Brain microvascular endothelial cell (primary cell): ENCODE results near the gene HPGD.

Experiments used
- DNase-seq: peaks from one replicate; pipeline ENCODE4 v3.0.0-alpha.2; 2020
- H3K27ac ChIP-seq: fragments of 250-450 bp; sonication (Bioruptor Pico); 2 replicates; pipeline ENCODE4 v1.5.1; 2020; ENCODE audit warnings: mild to moderate bottlenecking, moderate library complexity
- H3K27me3 ChIP-seq: fragments of 250-450 bp; sonication (Bioruptor Pico); replicated peaks from 2 replicates; pipeline ENCODE4 v1.5.1; 2020; ENCODE audit warnings: mild to moderate bottlenecking
- H3K36me3 ChIP-seq: fragments of 250-450 bp; sonication (Bioruptor Pico); replicated peaks from 2 replicates; pipeline ENCODE4 v1.5.1; 2020; ENCODE audit warnings: mild to moderate bottlenecking
- H3K4me3 ChIP-seq: 2 replicates; pipeline ENCODE4 v1.5.1; 2011; ENCODE audit warnings: low read depth, mild to moderate bottlenecking, control low read depth, low read length, moderate library complexity
- in situ Hi-C: cut with HindIII; loops from 2 replicates; pipeline ENCODE4 v1.10.0; 2017; ENCODE audit warnings: low sequenced_read_pairs, low pct_ligation_motif_present
- TF ChIP-seq, protein P1 (sequence below): IDR thresholded peaks from 2 replicates; pipeline ENCODE4 v1.5.1; 2011; ENCODE audit warnings: low read depth, mild to moderate bottlenecking, moderate library complexity, low read length, control low read depth, inconsistent platforms; ENCODE audit errors: missing control alignments

Gene HPGD

DNA sequence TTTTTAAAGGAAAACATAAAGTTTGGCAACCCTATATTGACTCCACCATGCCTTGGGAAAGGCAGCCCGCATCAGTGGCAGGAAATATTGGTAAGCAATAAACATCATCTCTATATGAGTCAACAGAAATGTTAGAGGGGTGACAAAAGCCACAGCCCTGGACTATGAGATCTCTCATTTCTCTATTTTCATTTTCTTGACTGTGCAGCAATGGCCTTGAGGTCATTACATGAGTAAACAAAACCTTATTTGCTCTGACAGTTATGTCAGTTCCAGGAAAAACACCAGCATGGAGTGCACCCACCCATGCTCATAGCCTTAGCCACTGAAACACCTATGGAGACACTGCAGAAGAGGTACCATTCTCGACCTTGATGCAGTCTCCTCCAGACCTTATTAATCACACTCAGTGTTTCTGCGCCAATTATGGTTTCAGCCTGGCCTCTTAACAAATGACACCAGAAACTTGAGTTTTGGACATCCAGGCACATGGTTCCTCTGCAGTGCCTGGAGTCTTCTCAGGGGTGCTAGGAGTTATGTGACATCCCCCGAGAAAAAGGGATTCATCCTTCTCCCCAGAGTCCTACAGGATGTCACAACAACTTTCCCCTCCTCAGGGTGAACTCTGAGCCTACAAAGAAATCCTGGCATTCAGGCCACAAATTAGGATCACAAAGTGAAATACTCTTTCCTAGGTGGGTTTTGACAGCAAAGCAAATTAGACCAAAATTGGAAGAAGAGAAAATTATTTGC lies 16.0 kb upstream of the HPGD start:
- in situ Hi-C loops: no loop called here
- Histone ChIP-seq H3K4me3 (no peak overlapping the region), H3K36me3 (no peaks in the 10 kb centered on the region), H3K27me3 (no peaks in the 10 kb centered on the region), H3K27ac (no peak overlapping the region)
- DNase-seq: no peak
- TF ChIP-seq, protein P1, sequence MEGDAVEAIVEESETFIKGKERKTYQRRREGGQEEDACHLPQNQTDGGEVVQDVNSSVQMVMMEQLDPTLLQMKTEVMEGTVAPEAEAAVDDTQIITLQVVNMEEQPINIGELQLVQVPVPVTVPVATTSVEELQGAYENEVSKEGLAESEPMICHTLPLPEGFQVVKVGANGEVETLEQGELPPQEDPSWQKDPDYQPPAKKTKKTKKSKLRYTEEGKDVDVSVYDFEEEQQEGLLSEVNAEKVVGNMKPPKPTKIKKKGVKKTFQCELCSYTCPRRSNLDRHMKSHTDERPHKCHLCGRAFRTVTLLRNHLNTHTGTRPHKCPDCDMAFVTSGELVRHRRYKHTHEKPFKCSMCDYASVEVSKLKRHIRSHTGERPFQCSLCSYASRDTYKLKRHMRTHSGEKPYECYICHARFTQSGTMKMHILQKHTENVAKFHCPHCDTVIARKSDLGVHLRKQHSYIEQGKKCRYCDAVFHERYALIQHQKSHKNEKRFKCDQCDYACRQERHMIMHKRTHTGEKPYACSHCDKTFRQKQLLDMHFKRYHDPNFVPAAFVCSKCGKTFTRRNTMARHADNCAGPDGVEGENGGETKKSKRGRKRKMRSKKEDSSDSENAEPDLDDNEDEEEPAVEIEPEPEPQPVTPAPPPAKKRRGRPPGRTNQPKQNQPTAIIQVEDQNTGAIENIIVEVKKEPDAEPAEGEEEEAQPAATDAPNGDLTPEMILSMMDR: no peak

DNA sequence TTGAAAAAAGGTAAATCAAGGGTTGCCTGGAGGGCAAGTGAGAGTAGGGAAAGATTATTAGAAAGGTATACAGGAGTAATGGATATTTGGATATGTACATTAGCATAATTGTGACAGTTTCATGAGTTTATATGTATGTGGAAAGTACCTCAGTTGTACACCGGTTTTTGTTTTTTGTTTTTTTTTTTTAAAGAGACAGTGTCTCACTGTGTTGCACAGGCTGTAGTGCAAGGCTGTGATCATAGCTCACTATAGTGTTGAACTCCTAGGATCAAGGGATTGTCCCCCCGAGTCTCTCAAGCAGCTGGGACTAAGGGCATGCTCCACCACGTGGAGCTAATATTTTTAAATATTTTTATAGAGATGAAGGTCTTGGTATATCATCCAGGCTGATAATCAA lies 15.3 kb upstream of the HPGD start:
- Histone ChIP-seq H3K27me3 (no peaks in the 10 kb centered on the region), H3K36me3 (no peaks in the 10 kb centered on the region), H3K27ac (no peak overlapping the region), H3K4me3 (no peak overlapping the region)
- no peak for DNase-seq
- in situ Hi-C loops: no loop called here
- TF ChIP-seq, protein P1: no peak

DNA sequence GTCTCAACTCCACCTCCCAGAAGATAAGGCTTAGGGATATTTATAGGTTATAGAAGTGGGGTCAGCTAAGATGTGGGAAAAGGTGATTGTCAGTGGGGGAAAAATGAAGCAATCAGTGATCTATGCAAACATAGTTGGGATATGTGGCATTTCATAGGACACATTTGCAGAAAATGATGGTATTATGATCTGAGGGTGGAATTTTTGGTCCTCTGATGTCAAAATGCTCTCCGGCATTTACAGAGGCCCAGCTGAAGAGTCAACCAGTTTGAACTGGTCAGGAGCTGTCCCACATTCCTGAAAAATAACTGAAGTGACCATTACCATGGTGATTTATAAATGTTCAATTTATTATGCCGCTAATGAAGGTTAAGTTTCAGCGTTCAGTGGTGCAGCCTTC lies 12.2 kb upstream of the HPGD start:
- no peaks in the 10 kb centered on the region for H3K36me3 ChIP-seq
- H3K4me3 ChIP-seq: no peak overlapping the region
- no peak for DNase-seq
- in situ Hi-C loops: no loop called here
- TF ChIP-seq, protein P1: no peak
- no peaks in the 10 kb centered on the region for H3K27me3 ChIP-seq
- H3K27ac ChIP-seq: no peak overlapping the region

DNA sequence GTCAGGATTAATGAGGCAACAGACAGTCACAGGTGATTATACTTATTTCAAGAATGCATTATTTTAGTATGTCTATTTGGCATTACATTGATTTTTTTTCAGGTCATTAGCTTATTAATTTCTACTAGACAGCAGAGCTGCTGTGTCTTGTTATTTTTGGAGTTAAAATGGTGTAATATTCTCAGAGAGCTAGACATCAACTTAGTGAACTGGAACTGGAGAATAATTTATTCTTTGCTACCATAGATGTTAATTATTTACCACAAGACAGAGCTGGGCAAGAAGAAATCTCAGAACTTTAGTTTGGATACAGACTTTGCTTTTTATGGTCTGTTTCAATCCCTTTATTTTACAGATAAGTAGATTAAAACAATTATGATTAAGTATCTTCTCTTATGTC lies 10.2 kb upstream of the HPGD start:
- DNase-seq: no peak
- in situ Hi-C loops: no loop called here
- H3K27ac ChIP-seq: no peak overlapping the region
- no peak overlapping the region for H3K4me3 ChIP-seq
- no peaks in the 10 kb centered on the region for H3K27me3 ChIP-seq
- no peaks in the 10 kb centered on the region for H3K36me3 ChIP-seq
- TF ChIP-seq, protein P1: no peak

DNA sequence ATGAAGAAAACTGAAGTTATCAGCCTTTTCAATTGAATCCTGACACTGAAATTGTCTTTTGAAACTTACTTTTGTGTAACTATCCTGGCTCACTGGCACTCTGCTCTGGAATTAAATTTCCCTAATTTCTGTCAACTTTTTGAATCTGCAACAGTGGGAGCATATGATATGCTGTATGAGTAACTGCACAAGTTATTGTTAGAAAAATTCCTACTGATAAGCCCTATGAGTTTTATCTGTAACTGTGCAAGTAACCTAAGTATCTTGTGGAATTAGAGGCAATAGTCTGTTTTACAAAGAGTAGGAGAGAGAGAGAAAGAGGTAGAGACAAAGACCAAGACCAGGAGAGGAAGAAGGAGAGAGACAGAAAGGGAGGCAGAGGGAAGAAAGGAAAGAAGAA lies 9.2 kb upstream of the HPGD start:
- Histone ChIP-seq H3K36me3 (no peaks in the 10 kb centered on the region), H3K27ac (no peak overlapping the region), H3K4me3 (no peak overlapping the region), H3K27me3 (no peaks in the 10 kb centered on the region)
- in situ Hi-C loops: no loop called here
- TF ChIP-seq, protein P1: no peak
- DNase-seq: no peak

DNA sequence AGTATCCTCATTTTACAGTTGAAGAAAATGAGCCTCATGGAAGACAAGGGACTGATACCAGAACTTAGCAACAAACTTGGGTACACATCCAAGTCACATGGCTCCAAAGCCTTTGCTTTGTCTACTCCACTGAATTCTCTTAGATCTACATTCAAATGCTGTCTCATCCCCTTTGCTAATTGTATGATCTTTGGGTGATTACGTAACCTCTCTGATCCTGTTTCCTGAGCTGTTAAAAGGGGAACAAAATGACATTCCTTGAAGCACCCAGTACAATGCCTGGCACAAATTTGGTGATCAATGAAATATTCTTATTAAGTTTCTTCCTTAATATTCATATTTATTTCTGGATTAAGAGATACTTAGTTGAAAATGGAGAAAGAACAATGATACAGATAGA lies 5.9 kb upstream of the HPGD start:
- TF ChIP-seq, protein P1: no peak
- Histone ChIP-seq H3K4me3 (no peak overlapping the region), H3K27me3 (no peaks in the 10 kb centered on the region), H3K36me3 (no peaks in the 10 kb centered on the region), H3K27ac (no peak overlapping the region)
- DNase-seq: no peak
- in situ Hi-C loops: no loop called here
